ENCODE results near the gene USP40.
A peak's percentile ranks its signal among the peaks of the same experiment; 100 is the strongest.

USP40 gene

DNA sequence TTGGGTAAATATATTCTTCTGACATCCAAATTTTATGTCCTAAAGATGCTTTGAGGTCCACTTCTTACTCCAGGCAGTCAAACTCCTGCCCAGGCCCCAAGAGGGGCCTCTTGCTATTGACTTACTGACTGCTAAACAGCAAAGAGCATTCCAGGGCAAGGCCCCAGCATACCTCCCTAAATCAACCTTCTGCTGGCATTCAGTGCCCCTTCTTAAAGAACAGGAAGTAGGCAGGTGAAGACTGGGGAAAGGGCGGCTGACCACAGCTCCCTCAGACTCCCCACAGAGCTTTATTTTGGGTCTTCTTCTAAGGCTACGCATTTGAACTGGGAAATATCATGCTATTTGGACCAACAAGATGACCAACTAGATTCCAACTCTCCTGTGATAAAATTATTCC is 68.9 kb downstream of the USP40 start:
- no peak for DNase-seq (ENCODE audit: low read depth)

DNA sequence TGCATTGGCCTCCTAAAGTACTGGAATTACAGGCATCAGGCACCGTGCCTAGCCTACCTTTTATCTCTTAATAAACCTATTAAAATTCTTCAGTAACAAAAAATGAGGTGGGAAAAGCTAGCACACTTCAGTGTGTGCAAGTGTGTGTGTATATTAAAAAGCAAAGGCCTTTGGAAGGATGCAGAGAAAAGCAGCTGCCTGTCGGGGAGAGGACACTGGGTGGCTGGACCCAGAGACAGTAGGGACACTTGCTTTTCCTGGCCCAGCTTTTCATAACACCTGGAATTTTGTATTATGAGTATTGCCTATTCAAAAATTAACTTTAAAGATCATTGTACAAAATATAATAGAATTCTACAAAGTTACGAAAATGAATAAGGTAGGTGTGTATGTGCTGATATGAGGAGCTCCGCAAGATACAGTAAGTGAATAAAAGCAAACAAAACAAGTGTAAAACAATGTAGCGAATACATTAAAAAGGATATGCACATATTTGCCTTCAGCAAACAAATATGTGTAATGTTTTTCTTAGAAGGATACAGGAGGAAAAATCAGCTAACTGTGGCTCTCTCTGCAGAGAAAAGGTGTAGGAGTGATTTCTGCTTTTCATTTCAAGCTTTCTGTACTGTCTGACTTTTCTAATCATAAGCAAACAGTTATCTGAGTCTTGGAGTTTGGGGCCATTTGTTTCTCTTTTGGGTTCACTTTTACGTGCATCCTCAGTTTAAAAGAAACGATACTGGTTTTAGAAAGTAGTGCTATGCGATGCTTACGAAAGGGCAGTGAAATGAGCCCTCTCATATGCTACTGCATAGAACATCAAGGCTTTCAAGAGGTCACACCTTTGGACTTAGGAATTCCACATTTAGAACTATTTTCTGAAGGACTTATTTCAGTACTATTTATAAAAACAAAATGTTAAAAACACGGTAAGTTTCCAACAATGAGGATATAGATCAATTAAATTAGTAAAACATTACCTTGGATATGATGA is 70.8 kb downstream of the USP40 start:
- DNase-seq (ENCODE audit: low read depth): no peak

DNA sequence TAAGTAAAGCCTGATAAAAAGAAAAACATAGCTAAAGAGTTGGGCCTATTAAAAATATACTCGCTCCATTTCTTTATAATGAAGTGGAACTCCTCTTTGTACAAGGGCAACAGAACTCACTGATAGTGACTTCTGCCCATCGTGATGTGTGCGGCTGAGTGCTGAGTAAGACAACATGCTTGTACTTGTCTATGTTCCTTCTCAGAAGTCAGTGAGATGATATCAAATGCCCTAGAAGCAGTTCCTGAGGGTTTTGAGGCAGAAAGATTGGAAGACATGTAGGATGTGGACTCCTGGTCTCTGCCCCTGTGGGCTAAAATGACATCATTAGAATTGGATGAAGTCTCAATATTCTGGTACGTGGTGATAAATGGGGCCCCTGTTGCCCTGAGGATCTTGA is 73.8 kb downstream of the USP40 start:
- no peak for DNase-seq (ENCODE audit: low read depth)

GRCh38 chr2:233492078-233492477 is 74.5 kb downstream of the USP40 start:
- no peak for DNase-seq (ENCODE audit: low read depth)

DNA sequence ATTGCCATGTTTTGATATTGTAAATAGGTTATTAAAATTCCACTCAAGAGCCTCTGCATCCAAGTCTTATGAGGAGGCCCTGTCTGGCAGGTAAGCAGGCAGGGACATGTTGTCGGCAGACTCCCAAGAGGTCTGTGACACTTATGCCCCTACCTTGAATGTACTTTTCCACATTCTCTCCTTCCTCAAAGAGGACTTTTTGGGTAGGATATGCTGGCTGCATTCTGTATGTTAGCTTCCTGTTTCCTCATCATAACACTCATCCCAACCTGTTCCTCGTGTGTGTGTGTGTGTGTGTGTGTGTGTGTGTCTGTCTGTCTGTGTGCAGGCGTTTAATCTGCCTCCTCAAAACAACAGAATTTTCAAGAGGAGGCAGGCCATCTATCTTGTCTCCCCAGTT is 75.3 kb downstream of the USP40 start:
- no peak for DNase-seq (ENCODE audit: low read depth)

GRCh38 chr2:233490831-233491230 is 75.8 kb downstream of the USP40 start:
- DNase-seq (ENCODE audit: low read depth): no peak

GRCh38 chr2:233489666-233490065 is 76.9 kb downstream of the USP40 start:
- peak; percentile 59 for DNase-seq (ENCODE audit: low read depth)

- DNase-seq (ENCODE audit: low read depth): no peak
Observed at GRCh38 chr2:233489143-233489542, 77.4 kb downstream of the USP40 start.

- DNase-seq (ENCODE audit: low read depth): no peak
Observed at GRCh38 chr2:233487748-233488345, 78.7 kb downstream of the USP40 start.

GRCh38 chr2:233486778-233487552 is 79.6 kb downstream of the USP40 start:
- DNase-seq (ENCODE audit: low read depth): peak; percentile 66

GRCh38 chr2:233486357-233486756 is 80.2 kb downstream of the USP40 start:
- no peak for DNase-seq (ENCODE audit: low read depth)

DNA sequence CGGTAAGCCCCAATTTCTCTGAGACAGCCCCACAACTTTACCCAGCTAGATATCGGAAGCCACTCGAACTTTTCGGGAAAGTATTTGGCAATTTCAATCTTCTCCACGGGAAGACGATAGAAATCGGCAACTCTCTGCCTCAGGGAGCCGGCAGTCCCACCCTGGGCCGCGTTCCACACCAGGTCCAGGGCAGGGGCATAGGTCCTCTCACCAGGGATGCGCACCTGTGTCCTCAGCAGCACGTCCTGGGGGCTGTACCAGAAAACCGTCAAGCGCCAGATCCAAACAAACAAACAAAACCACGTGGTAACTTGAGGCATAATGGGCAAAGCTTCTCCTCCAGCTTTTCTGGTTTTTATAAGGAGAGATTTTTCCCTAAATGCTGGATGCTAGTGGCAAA is 80.9 kb downstream of the USP40 start:
- no peak for DNase-seq (ENCODE audit: low read depth)

DNA sequence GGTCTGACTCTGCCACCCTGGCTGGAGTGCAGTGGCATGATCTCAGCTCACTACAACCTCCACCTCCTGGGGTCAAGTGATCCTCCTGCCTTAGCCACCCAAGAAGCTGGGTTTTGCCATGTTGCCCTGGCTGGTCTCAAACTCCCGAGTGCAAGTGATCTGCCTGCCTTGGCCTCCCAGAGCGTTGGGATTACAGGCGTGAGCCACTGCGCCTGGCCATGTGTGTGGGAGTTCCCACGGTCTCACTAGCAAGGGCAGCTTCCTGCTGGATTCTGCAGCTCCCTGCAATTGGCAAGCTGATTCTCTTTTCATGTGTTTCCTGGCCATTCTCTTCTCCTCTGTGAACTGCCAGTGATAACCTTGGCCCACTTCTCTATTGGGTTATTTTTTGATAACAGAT is 84.0 kb downstream of the USP40 start:
- no peak for DNase-seq (ENCODE audit: low read depth)

DNA sequence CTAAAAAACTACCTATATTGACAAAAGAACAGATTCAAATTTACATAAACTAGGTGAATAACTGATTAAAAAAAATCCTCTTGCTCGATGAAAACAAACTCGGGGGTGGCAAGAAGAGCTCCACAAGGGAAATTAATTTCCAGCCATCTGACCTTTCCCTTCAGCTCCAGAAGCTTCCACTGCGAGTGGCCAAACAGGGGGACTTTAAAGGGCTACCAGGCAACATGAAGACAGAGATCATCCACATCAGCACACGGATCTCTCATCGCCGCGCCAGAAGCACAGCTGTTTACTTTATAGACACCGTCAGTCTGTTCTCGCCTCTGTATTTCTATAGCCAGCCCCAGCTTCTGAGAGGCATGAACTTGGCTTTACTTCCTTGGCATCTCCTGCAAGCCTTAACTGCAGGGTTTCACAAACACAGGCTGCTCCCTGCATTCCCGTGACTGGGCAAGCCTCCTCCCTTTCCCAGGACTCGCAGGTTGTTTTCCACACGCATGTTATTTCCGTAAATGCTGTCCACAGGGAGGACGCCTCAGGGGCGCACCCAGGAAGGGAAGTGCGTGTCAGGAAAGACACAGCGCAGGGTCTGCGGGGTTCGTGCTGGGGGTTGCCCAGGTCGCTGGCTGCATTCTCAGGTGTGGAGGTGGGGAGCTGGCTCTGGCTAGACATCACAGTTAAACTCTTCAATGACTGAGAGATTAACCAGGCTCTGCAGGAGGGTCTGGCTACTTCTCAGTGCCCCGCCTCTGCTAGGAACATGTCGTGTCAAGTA is 85.0 kb downstream of the USP40 start:
- DNase-seq (ENCODE audit: low read depth): no peak

DNA sequence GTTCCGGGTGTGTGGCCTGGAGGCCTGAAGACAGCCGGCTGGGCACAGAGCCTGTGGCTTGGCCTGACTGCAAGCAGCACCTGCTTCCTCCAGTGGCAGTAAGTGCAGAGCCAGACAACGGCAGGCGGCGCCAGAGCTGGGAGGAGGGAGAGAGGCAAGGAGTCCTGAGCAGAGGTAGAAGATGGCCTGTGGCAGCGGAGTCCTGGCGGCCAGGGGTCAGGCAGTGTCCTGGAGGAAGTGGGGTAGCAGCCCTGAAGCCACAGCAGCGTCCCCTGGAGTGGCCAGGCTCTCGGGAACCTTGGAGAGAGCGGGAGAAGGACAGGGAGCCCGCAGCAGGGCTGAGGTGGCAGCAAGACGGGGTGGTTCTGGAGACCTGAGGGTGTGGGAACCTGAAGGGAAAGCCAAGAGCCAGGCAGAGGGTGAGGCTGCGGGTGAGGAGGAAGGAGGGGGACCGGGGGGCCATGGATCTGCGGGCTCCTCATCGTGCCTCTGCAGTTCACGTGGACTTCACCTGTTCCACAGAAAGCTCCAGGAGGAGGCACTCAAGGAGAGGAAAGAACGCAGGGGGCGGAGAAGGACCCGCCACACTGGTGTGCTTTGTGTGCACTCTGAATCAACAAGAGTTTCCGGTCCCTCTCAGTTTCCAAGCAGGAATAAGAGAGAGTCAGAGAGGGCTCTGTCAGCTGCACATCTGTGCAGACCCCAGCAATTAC is 85.9 kb downstream of the USP40 start:
- DNase-seq (ENCODE audit: low read depth): no peak

- no peak for DNase-seq (ENCODE audit: low read depth)
Observed at GRCh38 chr2:233479616-233480489, 86.7 kb downstream of the USP40 start.

- DNase-seq (ENCODE audit: low read depth): no peak
Observed at GRCh38 chr2:233477548-233478433, 88.8 kb downstream of the USP40 start.

GRCh38 chr2:233476651-233477547 is 89.7 kb downstream of the USP40 start:
- DNase-seq (ENCODE audit: low read depth): no peak
